Measurements from ENCODE around the gene BMX. TPM values are rescaled to one million over a fixed set of nuclear protein-coding genes. Genes with fewer than 3 reads are reported as not detected.

BMX gene
- total and polyA plus RNA-seq, 7 experiments from 2014 or later: not detected

DNA sequence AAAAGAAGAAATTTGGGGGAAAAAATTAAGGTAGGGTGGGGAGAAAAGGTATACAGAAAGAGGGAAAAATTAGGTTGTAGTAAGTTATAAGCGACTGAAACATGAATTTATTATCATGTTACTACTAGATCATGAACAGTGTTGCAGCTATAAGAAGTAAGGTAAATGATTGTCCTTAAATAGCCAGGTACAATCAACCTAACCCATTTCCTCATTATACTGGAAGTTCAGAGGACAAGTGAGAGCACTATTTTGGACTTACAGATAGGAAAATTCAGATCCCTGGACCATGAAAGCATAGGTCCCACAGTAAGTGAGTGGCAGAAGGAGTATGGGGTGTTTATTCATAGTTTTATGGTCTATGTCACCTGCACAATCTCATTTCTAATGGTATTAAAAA, 31.0 kb upstream of the BMX start:
- DNase-seq (no peak), ATAC-seq (no peak)
- Mint-ChIP-seq H3K27me3 (no peaks in the 10 kb centered on the region), H3K4me1 (peaks cover 0 to 4% (median 0%) of the 10 kb centered on the region in 7 donors), H3K36me3 (no peaks in the 10 kb centered on the region), H3K27ac (no peak overlapping the region), H3K9me3 (no peaks in the 10 kb centered on the region), H3K4me3 (no peak overlapping the region)
- Histone ChIP-seq H3K9me3 (ENCODE audit: control insufficient read depth in 2 of 3, low read length in 3 of 3) (no peaks in the 10 kb centered on the region), H3K36me3 (ENCODE audit: control insufficient read depth in 2 of 3, insufficient read depth in 3 of 3, low read length in 3 of 3) (no peaks in the 10 kb centered on the region), H3K27me3 (ENCODE audit: control insufficient read depth in 2 of 2, insufficient read depth in 2 of 2, low read length in 2 of 2) (no peaks in the 10 kb centered on the region), H3K27ac (ENCODE audit: low read depth, low read length) (no peak overlapping the region), H3K4me3 (ENCODE audit: low read length) (no peak overlapping the region), H3K4me1 (ENCODE audit: control insufficient read depth in 2 of 2, insufficient read depth in 2 of 2, low read length in 2 of 2) (no peaks in the 10 kb centered on the region)
- intact Hi-C loops (cut with micrococcal nuclease): loop anchor here in 1 of 2 donors (2.0 to 10.0 kb wide), 2 partner anchors 169 to 1205 kb away; no protein-coding TSS in a partner anchor
- CTCF ChIA-PET: no interaction called here
- POLR2A ChIA-PET: no interaction called here

DNA sequence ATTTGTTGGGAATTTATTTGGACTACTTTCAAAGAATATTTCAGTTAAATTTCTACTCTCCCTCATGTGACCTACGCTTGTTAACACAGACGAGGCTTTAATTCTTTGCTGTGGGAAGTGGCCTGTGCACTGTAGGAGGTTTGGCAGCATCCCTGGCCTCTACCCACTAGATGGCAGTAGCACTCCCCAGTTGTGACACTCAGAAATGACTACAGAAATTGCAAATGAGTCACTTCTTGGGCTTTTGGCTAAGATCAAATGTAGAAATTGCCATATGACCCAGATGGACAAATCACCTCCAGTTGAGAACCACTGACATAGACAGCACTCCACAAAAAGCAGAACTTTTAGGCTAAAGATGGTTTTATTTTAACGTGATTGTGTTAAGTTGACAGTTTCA, 29.6 kb upstream of the BMX start:
- POLR2A ChIA-PET: no interaction called here
- CTCF ChIA-PET: interaction anchor here (0.6 kb wide), 1 partner anchor 1576 kb away, joined by 3 read pairs; no protein-coding TSS in a partner anchor
- DNase-seq (peak in 8 of 9 donors; percentile 7 to 53 (median 38)), ATAC-seq (peak; percentile 80)
- H3K4me3 ChIP-seq (ENCODE audit: low read length): no peak overlapping the region
- no peaks in the 10 kb centered on the region for H3K27me3 ChIP-seq (ENCODE audit: control insufficient read depth in 2 of 2, insufficient read depth in 2 of 2, low read length in 2 of 2)
- peaks cover 0 to 4% (median 0%) of the 10 kb centered on the region in 7 donors for H3K4me1 Mint-ChIP-seq
- H3K9me3 ChIP-seq (ENCODE audit: control insufficient read depth in 2 of 3, low read length in 3 of 3): no peaks in the 10 kb centered on the region
- no peak overlapping the region for H3K27ac Mint-ChIP-seq
- no peaks in the 10 kb centered on the region for H3K4me1 ChIP-seq (ENCODE audit: control insufficient read depth in 2 of 2, insufficient read depth in 2 of 2, low read length in 2 of 2)
- H3K9me3 Mint-ChIP-seq: no peaks in the 10 kb centered on the region
- intact Hi-C loops (cut with micrococcal nuclease): loop anchor here in 1 of 2 donors (1.0 to 10.0 kb wide), 2 partner anchors 94 to 1204 kb away; no protein-coding TSS in a partner anchor
- no peak overlapping the region for H3K27ac ChIP-seq (ENCODE audit: low read depth, low read length)
- no peaks in the 10 kb centered on the region for H3K36me3 Mint-ChIP-seq
- no peak overlapping the region for H3K4me3 Mint-ChIP-seq
- H3K36me3 ChIP-seq (ENCODE audit: control insufficient read depth in 2 of 3, insufficient read depth in 3 of 3, low read length in 3 of 3): no peaks in the 10 kb centered on the region
- no peaks in the 10 kb centered on the region for H3K27me3 Mint-ChIP-seq

- Histone ChIP-seq H3K9me3 (ENCODE audit: control insufficient read depth in 2 of 3, low read length in 3 of 3) (no peaks in the 10 kb centered on the region), H3K27ac (ENCODE audit: low read depth, low read length) (no peak overlapping the region), H3K27me3 (ENCODE audit: control insufficient read depth in 2 of 2, insufficient read depth in 2 of 2, low read length in 2 of 2) (no peaks in the 10 kb centered on the region), H3K4me3 (ENCODE audit: low read length) (no peak overlapping the region), H3K4me1 (ENCODE audit: control insufficient read depth in 2 of 2, insufficient read depth in 2 of 2, low read length in 2 of 2) (no peaks in the 10 kb centered on the region), H3K36me3 (ENCODE audit: control insufficient read depth in 2 of 3, insufficient read depth in 3 of 3, low read length in 3 of 3) (no peaks in the 10 kb centered on the region)
- intact Hi-C loops (cut with micrococcal nuclease): loop anchor here in 1 of 2 donors (10.0 kb wide), 1 partner anchor 1202 kb away; no protein-coding TSS in a partner anchor
- H3K36me3 Mint-ChIP-seq: no peaks in the 10 kb centered on the region
- DNase-seq (no peak), ATAC-seq (no peak)
- ChIA-PET CTCF (no interaction called here), POLR2A (no interaction called here)
- H3K27ac Mint-ChIP-seq: no peak overlapping the region
- no peaks in the 10 kb centered on the region for H3K27me3 Mint-ChIP-seq
- peaks cover 0 to 4% (median 0%) of the 10 kb centered on the region in 7 donors for H3K4me1 Mint-ChIP-seq
- H3K9me3 Mint-ChIP-seq: no peaks in the 10 kb centered on the region
- no peak overlapping the region for H3K4me3 Mint-ChIP-seq
These were observed 28.1 kb upstream of the BMX start for GRCh38 chrX:15472531-15472930.

DNA sequence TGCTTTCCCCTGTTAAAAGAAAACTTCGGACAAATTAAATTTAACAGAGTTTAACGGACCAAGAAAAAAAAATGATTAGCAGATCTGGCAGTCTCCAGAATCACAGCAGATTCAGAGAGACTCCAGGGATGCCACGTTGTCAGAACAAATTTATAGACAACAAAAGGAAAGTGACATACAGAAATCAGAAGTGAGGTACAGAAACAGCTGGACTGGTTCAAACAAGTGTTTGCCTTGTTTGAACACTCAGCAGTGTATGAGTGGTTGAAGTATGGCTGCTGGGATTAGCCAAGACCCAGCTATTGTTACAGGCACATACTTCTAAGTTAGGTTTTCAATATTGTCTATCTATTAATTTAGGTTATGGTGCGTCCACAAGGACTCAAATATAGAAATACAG, 26.6 kb upstream of the BMX start:
- POLR2A ChIA-PET: no interaction called here
- Mint-ChIP-seq H3K27me3 (peaks cover 0 to 5% (median 0%) of the 10 kb centered on the region in 5 donors), H3K27ac (no peak overlapping the region), H3K9me3 (no peaks in the 10 kb centered on the region), H3K36me3 (peaks cover 0 to 1% (median 0%) of the 10 kb centered on the region in 5 donors), H3K4me1 (peaks cover 0 to 4% (median 0%) of the 10 kb centered on the region in 7 donors), H3K4me3 (no peak overlapping the region)
- ATAC-seq (no peak), DNase-seq (no peak)
- no peaks in the 10 kb centered on the region for H3K4me1 ChIP-seq (ENCODE audit: control insufficient read depth in 2 of 2, insufficient read depth in 2 of 2, low read length in 2 of 2)
- no peak overlapping the region for H3K27ac ChIP-seq (ENCODE audit: low read depth, low read length)
- CTCF ChIA-PET: no interaction called here
- no peak overlapping the region for H3K4me3 ChIP-seq (ENCODE audit: low read length)
- H3K9me3 ChIP-seq (ENCODE audit: control insufficient read depth in 2 of 3, low read length in 3 of 3): no peaks in the 10 kb centered on the region
- no peaks in the 10 kb centered on the region for H3K27me3 ChIP-seq (ENCODE audit: control insufficient read depth in 2 of 2, insufficient read depth in 2 of 2, low read length in 2 of 2)
- H3K36me3 ChIP-seq (ENCODE audit: control insufficient read depth in 2 of 3, insufficient read depth in 3 of 3, low read length in 3 of 3): no peaks in the 10 kb centered on the region
- intact Hi-C loops (cut with micrococcal nuclease): loop anchor here in 1 of 2 donors (10.0 kb wide), 1 partner anchor 1201 kb away; no protein-coding TSS in a partner anchor

DNA sequence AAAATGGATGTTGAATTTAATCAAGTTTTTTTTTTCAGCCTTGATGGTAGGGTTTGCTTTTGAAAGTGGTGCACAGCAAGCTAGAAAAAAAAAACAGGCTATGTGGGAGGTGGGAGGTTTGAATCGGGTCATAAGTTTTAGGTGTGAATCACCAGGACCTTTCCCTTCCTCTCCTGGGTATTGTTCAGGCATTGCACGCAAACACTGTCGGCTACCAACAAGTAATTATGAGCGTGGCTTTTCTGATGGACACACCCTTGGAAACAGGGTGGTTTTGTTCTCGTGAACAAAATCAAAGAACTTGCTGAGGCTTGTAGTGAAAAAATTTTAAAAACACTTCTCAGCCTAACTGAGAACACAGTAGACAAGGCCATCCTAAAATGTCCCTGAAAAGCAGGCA, 25.6 kb upstream of the BMX start:
- Histone ChIP-seq H3K27me3 (ENCODE audit: control insufficient read depth in 2 of 2, insufficient read depth in 2 of 2, low read length in 2 of 2) (no peaks in the 10 kb centered on the region), H3K36me3 (ENCODE audit: control insufficient read depth in 2 of 3, insufficient read depth in 3 of 3, low read length in 3 of 3) (no peaks in the 10 kb centered on the region), H3K9me3 (ENCODE audit: control insufficient read depth in 2 of 3, low read length in 3 of 3) (no peaks in the 10 kb centered on the region), H3K4me1 (ENCODE audit: control insufficient read depth in 2 of 2, insufficient read depth in 2 of 2, low read length in 2 of 2) (no peaks in the 10 kb centered on the region), H3K4me3 (ENCODE audit: low read length) (no peak overlapping the region), H3K27ac (ENCODE audit: low read depth, low read length) (no peak overlapping the region)
- Mint-ChIP-seq H3K9me3 (no peaks in the 10 kb centered on the region), H3K4me3 (no peak overlapping the region), H3K36me3 (peaks cover 0 to 2% (median 0%) of the 10 kb centered on the region in 5 donors), H3K27ac (no peak overlapping the region), H3K27me3 (peaks cover 0 to 5% (median 0%) of the 10 kb centered on the region in 5 donors), H3K4me1 (peaks cover 0 to 4% (median 0%) of the 10 kb centered on the region in 7 donors)
- intact Hi-C loops (cut with micrococcal nuclease): loop anchor here in 1 of 2 donors (10.0 kb wide), 1 partner anchor 1200 kb away; no protein-coding TSS in a partner anchor
- ATAC-seq (no peak), DNase-seq (no peak)
- ChIA-PET POLR2A (no interaction called here), CTCF (interaction anchor here (0.7 kb wide), 1 partner anchor 1316 kb away, joined by 3 read pairs; no protein-coding TSS in a partner anchor)

DNA sequence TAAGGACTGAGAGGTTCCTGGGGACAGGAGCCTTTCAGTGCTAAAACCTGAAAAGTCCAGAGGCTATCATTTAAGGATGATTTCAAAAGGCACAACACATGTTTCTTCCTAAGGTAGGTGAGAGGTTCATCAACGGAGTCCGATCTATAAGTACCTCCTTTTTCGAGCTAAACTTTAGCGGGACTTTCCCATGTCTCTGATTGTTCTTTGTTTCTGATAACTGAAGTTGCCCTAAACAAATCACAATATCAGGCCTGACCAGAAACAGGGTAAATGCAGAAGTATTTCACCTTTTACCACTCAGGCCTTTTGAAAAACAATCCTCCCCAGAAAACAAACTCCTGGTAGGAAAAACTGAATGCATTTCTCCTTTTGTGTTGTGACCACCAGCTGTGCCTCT, 25.1 kb upstream of the BMX start:
- peaks cover 0 to 6% (median 0%) of the 10 kb centered on the region in 5 donors for H3K36me3 Mint-ChIP-seq
- no peak overlapping the region for H3K27ac Mint-ChIP-seq
- intact Hi-C loops (cut with micrococcal nuclease): loop anchor here in 1 of 2 donors (10.0 kb wide), 1 partner anchor 1199 kb away; no protein-coding TSS in a partner anchor
- no peak overlapping the region for H3K4me3 Mint-ChIP-seq
- no peak overlapping the region for H3K4me3 ChIP-seq (ENCODE audit: low read length)
- H3K27ac ChIP-seq (ENCODE audit: low read depth, low read length): no peak overlapping the region
- no peaks in the 10 kb centered on the region for H3K9me3 ChIP-seq (ENCODE audit: control insufficient read depth in 2 of 3, low read length in 3 of 3)
- no peaks in the 10 kb centered on the region for H3K4me1 ChIP-seq (ENCODE audit: control insufficient read depth in 2 of 2, insufficient read depth in 2 of 2, low read length in 2 of 2)
- peaks cover 0 to 4% (median 0%) of the 10 kb centered on the region in 7 donors for H3K4me1 Mint-ChIP-seq
- POLR2A ChIA-PET: no interaction called here
- peaks cover 0 to 5% (median 4%) of the 10 kb centered on the region in 5 donors for H3K27me3 Mint-ChIP-seq
- ATAC-seq: no peak
- CTCF ChIA-PET: no interaction called here
- H3K36me3 ChIP-seq (ENCODE audit: control insufficient read depth in 2 of 3, insufficient read depth in 3 of 3, low read length in 3 of 3): no peaks in the 10 kb centered on the region
- no peak for DNase-seq
- H3K27me3 ChIP-seq (ENCODE audit: control insufficient read depth in 2 of 2, insufficient read depth in 2 of 2, low read length in 2 of 2): no peaks in the 10 kb centered on the region
- peaks cover 0 to 2% (median 0%) of the 10 kb centered on the region in 11 donors for H3K9me3 Mint-ChIP-seq

DNA sequence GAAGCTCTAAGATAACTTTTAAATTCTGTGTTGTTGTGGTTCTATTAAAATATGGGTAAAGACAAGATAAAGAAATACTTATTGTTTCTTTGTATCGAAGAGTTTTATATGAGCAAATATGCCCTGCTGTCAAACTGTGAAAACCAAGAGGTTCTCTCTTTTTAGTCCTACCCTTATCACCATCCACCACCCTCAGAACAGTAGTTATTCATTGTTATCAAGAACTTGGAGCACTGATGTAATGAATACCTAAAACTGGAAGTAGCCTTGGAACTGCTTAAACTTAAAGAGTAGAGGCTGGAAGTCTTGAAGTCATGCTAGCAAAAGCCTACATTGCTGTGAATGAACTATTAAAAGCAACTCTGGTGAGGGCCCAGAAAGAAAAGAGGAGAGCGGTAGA, 16.7 kb upstream of the BMX start:
- intact Hi-C loops (cut with micrococcal nuclease): no loop called here
- Mint-ChIP-seq H3K36me3 (peaks cover 0 to 15% (median 0%) of the 10 kb centered on the region in 5 donors), H3K4me1 (no peaks in the 10 kb centered on the region), H3K9me3 (peaks cover 0 to 4% (median 0%) of the 10 kb centered on the region in 11 donors), H3K27ac (no peak overlapping the region), H3K4me3 (no peak overlapping the region), H3K27me3 (peaks cover 0 to 9% (median 4%) of the 10 kb centered on the region in 5 donors)
- Histone ChIP-seq H3K27ac (ENCODE audit: low read depth, low read length) (no peak overlapping the region), H3K4me1 (ENCODE audit: control insufficient read depth in 2 of 2, insufficient read depth in 2 of 2, low read length in 2 of 2) (no peaks in the 10 kb centered on the region), H3K36me3 (ENCODE audit: control insufficient read depth in 2 of 3, insufficient read depth in 3 of 3, low read length in 3 of 3) (no peaks in the 10 kb centered on the region), H3K4me3 (ENCODE audit: low read length) (no peak overlapping the region), H3K27me3 (ENCODE audit: control insufficient read depth in 2 of 2, insufficient read depth in 2 of 2, low read length in 2 of 2) (no peaks in the 10 kb centered on the region), H3K9me3 (ENCODE audit: control insufficient read depth in 2 of 3, low read length in 3 of 3) (no peaks in the 10 kb centered on the region)
- DNase-seq (no peak), ATAC-seq (no peak)
- CTCF ChIA-PET: no interaction called here
- POLR2A ChIA-PET: no interaction called here

All from naive thymus-derived CD4-positive, alpha-beta T cell (primary cell).